Suprapubic skin (tissue), 4 donors: Measurements from ENCODE around the gene IFRD1.

Source experiments
- EP300 ChIP-seq: sonication (generic); formaldehyde crosslinking; IDR thresholded peaks from one replicate; pipeline ENCODE4 v1.6.1; 2017; ENCODE audit warnings: antibody characterized with exemption
- POLR2A ChIP-seq, 2 donors: fragments of 450-650 bp; IDR thresholded peaks; one replicate each; pipeline ENCODE4 v1.6.1; 2017; ENCODE audit warnings: antibody characterized with exemption in 2 of 2, mild to moderate bottlenecking in 2 of 2, moderate library complexity in 2 of 2
- POLR2AphosphoS5 ChIP-seq, 3 donors: sonication (generic); formaldehyde crosslinking; IDR thresholded peaks; one replicate each; pipeline ENCODE4 v1.6.1; 2017; ENCODE audit warnings: antibody characterized with exemption in 3 of 3
- TF ChIP-seq, protein P1 (sequence below), 2 donors: fragments of 200-600 bp in 1 of 2; fragments of 450-650 bp in 1 of 2; sonication (generic) in 1 of 2; IDR thresholded peaks; one replicate each; pipeline ENCODE4 v1.5.1; 2016 to 2019; ENCODE audit warnings: antibody characterized with exemption in 2 of 2, mild to moderate bottlenecking in 1 of 2, moderate library complexity in 1 of 2

- TF ChIP-seq, protein P1, sequence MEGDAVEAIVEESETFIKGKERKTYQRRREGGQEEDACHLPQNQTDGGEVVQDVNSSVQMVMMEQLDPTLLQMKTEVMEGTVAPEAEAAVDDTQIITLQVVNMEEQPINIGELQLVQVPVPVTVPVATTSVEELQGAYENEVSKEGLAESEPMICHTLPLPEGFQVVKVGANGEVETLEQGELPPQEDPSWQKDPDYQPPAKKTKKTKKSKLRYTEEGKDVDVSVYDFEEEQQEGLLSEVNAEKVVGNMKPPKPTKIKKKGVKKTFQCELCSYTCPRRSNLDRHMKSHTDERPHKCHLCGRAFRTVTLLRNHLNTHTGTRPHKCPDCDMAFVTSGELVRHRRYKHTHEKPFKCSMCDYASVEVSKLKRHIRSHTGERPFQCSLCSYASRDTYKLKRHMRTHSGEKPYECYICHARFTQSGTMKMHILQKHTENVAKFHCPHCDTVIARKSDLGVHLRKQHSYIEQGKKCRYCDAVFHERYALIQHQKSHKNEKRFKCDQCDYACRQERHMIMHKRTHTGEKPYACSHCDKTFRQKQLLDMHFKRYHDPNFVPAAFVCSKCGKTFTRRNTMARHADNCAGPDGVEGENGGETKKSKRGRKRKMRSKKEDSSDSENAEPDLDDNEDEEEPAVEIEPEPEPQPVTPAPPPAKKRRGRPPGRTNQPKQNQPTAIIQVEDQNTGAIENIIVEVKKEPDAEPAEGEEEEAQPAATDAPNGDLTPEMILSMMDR (IDR thresholded peaks at IDR 0.05) = no peak
- TF ChIP-seq POLR2A (IDR thresholded peaks at IDR 0.05) (no peak), POLR2AphosphoS5 (IDR thresholded peaks at IDR 0.05) (no peak), EP300 (no peak)
Observed at GRCh38 chr7:112515989-112516388, 65.7 kb downstream of the IFRD1 start.
